Raji (cell line): ENCODE results near the gene GORASP2.

Experiments used
- POLR2A ChIP-seq: IDR thresholded peaks from 2 replicates; pipeline ENCODE4 v1.6.1; 2011; ENCODE audit warnings: low read depth, low read length, control low read depth; ENCODE audit not compliant: insufficient read depth

The GORASP2 gene

GRCh38 chr2:171004363-171004762 lies 75.3 kb downstream of the GORASP2 start:
- TF ChIP-seq POLR2A = no peak

GRCh38 chr2:171004833-171005232 lies 75.8 kb downstream of the GORASP2 start:
- no peak for TF ChIP-seq POLR2A

- no peak for TF ChIP-seq POLR2A
These were observed 79.6 kb downstream of the GORASP2 start for GRCh38 chr2:171008550-171009205.

GRCh38 chr2:171009386-171009785 lies 80.3 kb downstream of the GORASP2 start:
- TF ChIP-seq POLR2A = no peak

GRCh38 chr2:171013851-171014250 lies 84.8 kb downstream of the GORASP2 start:
- TF ChIP-seq POLR2A = no peak

GRCh38 chr2:171016125-171016524 lies 87.1 kb downstream of the GORASP2 start:
- TF ChIP-seq POLR2A = no peak
